ENCODE measurements around the gene C4orf46.

DNA sequence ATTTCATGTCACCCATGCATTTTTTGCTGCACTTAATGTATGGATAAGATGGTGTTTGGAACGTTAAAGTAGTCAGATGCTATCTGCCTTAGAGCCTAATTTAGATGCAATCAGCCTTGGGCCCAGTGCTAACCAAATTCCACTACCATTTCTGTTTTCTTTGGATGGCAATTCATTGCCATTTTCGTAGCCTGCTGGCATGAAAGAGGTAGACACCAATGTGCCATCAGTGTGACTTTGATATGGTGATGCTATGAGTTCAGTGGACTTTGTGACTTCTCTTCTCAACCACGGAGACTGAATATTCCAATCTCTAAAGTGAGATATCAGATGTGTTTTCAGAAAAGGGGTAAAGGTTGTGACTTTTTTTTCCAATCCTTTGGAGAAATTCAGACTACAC is 1.9 kb upstream of the C4orf46 start:
- TF ChIP-seq SUZ12 (IDR thresholded peaks at IDR 0.05; ENCODE audit: extremely low read depth, insufficient read depth, insufficient read length): no peak
- no peak for TF ChIP-seq ZNF274 (IDR thresholded peaks at IDR 0.05; ENCODE audit: low read depth, low read length)
- TF ChIP-seq YY1 (IDR thresholded peaks at IDR 0.05; ENCODE audit: insufficient read depth, insufficient read length): no peak
